Activated CD8-positive, alpha-beta T cell treated with anti-CD3 and anti-CD28 coated beads for 36 hours (primary cell): ENCODE measurements around the gene ZC2HC1B. TPM values are rescaled to one million over a fixed set of nuclear protein-coding genes. Genes with fewer than 3 reads are reported as not detected.

ENCODE experiments used
- ATAC-seq: fragments of 200-7000 bp; cut with Tn5 transposase; one replicate; pipeline ENCODE4 v1.10.0; 2021; ENCODE audit warnings: mild to moderate bottlenecking, moderate library complexity
- CTCF ChIA-PET: fragments of 350-600 bp; sonication (Branson Sonifier 250); formaldehyde crosslinking; loops from one replicate; lab custom pipeline; 2021; ENCODE audit warnings: antibody characterized with exemption; lab: Charles Lee
- POLR2A ChIA-PET: fragments of 350-600 bp; sonication (Branson Sonifier 250); formaldehyde crosslinking; loops from one replicate; lab custom pipeline; 2021; ENCODE audit warnings: antibody characterized with exemption; lab: Charles Lee
- DNase-seq: peaks from one replicate; pipeline ENCODE4 v3.0.0-alpha.2; 2020
- H3K27ac Mint-ChIP-seq: one replicate; pipeline ENCODE4 v1.8.0; 2021; ENCODE audit warnings: mild to moderate bottlenecking, mixed read lengths
- H3K27me3 Mint-ChIP-seq: one replicate; pipeline ENCODE4 v1.8.0; 2021; ENCODE audit warnings: mixed read lengths
- H3K36me3 Mint-ChIP-seq: one replicate; pipeline ENCODE4 v1.8.0; 2021; ENCODE audit warnings: low read depth, mixed read lengths
- H3K4me1 Mint-ChIP-seq: one replicate; pipeline ENCODE4 v1.8.0; 2021; ENCODE audit warnings: low read depth, mixed read lengths
- H3K4me3 Mint-ChIP-seq: one replicate; pipeline ENCODE4 v1.8.0; 2021; ENCODE audit warnings: mild to moderate bottlenecking, moderate library complexity, mixed read lengths
- H3K9me3 Mint-ChIP-seq: one replicate; pipeline ENCODE4 v1.8.0; 2021; ENCODE audit warnings: mixed read lengths
- intact Hi-C: fragments of 100-400 bp; cut with micrococcal nuclease; formaldehyde crosslinking; loops from one replicate; pipeline ENCODE4 v1.10.0; 2022
- total RNA-seq, 2 experiments: library from RNA; stranded (reverse); gene quantifications; one replicate each; pipeline ENCODE4 v1.2.3, GENCODE V29; 2021
- TF ChIP-seq, protein P1 (sequence below): fragments of 200-600 bp; IDR thresholded peaks from one replicate; pipeline ENCODE4 v1.8.0; 2022; ENCODE audit warnings: antibody characterized with exemption, mild to moderate bottlenecking

ZC2HC1B gene
- total RNA-seq, 2 experiments from 2014 or later, result not detected

DNA sequence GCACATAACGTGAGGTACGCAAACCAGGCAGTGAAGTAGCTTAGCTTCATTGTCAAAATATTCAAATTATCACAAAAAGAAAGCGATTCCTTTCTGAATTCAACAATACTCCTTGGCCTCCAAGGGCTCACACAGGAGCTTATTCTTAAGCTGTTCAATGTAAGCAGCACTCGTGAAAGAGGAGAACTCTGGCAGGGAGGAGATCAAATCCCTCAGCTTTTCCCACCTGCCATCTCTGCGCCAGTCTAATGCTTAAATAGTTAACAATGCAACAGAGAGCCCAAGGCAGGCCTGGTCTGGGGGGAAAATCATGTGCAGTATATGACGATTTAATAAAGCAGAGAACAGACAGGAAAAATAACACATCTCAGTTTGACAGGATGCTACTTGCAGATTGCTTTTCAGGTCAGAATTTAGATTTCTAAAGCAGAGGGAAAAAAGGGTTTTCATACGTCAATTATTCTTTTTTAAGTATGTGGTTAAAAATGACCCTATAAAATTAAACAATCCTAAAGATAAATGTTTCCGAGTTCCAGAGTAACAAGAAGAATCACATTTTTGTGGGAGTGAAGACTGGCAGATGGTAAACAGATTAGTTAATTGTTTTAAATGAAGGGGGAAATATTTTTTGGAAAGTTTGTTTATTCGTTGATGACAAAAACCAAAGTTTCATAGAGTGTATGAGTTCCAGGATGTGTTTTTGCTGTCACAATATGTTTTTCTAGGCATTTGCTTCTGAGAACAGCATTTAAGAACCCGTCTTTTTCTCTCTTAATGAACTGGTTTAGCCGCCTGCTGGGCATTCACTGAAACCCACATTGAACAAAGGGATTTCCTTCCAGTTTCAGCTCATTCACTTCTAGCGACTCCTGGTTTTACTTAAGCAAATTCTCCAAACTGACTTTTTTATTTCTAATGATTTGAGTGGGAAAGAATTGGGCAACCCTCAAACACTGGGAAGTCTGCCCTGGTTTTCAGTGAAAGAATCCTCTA is 97.9 kb downstream of the ZC2HC1B start:
- Mint-ChIP-seq H3K9me3 (no peaks in the 10 kb centered on the region), H3K27ac (no peak overlapping the region), H3K27me3 (no peaks in the 10 kb centered on the region), H3K4me1 (no peaks in the 10 kb centered on the region), H3K4me3 (no peak overlapping the region), H3K36me3 (no peaks in the 10 kb centered on the region)
- POLR2A ChIA-PET, result no interaction called here
- no peak for DNase-seq
- no peak for ATAC-seq
- intact Hi-C loops, result no loop called here
- CTCF ChIA-PET, result interaction anchor here (2.0 to 2.4 kb wide), 2 partner anchors 17 to 20 kb away, joined by 5 to 11 read pairs; no protein-coding TSS in a partner anchor
- TF ChIP-seq, protein P1, sequence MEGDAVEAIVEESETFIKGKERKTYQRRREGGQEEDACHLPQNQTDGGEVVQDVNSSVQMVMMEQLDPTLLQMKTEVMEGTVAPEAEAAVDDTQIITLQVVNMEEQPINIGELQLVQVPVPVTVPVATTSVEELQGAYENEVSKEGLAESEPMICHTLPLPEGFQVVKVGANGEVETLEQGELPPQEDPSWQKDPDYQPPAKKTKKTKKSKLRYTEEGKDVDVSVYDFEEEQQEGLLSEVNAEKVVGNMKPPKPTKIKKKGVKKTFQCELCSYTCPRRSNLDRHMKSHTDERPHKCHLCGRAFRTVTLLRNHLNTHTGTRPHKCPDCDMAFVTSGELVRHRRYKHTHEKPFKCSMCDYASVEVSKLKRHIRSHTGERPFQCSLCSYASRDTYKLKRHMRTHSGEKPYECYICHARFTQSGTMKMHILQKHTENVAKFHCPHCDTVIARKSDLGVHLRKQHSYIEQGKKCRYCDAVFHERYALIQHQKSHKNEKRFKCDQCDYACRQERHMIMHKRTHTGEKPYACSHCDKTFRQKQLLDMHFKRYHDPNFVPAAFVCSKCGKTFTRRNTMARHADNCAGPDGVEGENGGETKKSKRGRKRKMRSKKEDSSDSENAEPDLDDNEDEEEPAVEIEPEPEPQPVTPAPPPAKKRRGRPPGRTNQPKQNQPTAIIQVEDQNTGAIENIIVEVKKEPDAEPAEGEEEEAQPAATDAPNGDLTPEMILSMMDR, result no peak

DNA sequence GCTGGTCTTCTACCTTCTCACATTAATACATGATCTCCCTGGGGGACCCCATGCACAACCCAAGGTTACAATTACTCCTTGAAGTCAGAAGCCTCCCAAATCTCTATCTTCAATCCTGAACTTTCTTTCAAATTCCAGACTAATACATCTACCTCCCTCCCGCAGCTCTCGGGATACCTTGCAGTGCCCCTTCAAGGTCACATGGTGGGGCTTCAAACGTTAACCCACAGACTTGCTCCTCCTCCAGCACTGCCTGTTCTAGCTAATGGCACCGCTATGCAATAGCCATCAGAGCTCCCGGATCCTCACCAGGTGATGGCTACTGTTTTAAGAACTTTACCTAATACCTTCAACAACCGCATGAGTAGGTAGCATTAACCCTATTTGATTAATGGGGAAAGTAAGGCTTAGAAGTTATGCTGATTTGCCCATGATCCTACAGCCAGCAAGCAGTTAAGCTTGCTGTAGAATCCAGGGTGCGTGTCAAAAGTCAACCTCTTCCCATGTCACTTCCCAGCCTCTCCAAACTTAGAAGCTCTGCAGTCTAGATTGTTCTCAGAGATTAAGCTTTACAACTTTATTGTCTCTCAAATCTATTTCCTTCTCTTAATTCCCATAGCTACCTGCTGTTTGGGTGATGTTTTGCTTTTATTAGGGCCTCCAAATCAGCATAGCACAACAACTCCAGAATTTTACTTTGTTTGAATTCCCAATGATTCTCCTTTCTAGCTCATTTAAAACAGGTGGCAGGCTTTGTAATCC is 99.1 kb downstream of the ZC2HC1B start:
- ATAC-seq (no peak), DNase-seq (no peak)
- Mint-ChIP-seq H3K9me3 (no peaks in the 10 kb centered on the region), H3K27me3 (no peaks in the 10 kb centered on the region), H3K4me1 (no peaks in the 10 kb centered on the region), H3K4me3 (no peak overlapping the region), H3K36me3 (no peaks in the 10 kb centered on the region), H3K27ac (no peak overlapping the region)
- intact Hi-C loops, result no loop called here
- CTCF ChIA-PET, result interaction anchor here (0.8 to 2.0 kb wide), 4 partner anchors 12 to 31 kb away, joined by 3 to 11 read pairs (median 6); no protein-coding TSS in a partner anchor
- TF ChIP-seq, protein P1, result no peak
- POLR2A ChIA-PET, result no interaction called here

DNA sequence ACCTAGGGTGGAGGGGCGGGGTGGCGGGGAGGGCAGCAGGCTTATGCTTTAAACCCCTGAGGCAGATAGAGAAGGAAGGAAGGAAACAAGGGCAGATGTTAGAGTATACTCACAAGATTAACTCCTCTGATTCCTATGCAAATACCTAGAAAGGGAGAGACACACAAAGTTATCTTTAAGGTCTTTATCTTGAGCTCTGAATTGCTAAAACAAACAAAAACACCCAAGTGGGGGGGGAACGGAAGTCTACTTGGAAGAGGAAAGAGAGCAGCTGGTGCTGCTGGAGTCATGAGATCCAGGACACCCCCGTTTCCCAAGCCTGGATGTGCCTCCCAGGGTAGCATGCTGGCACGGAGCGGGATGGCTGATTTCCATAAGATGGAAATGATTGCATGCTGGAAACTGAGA is 100.4 kb downstream of the ZC2HC1B start:
- DNase-seq, result no peak
- no peaks in the 10 kb centered on the region for H3K36me3 Mint-ChIP-seq
- ChIA-PET POLR2A (no interaction called here), CTCF (interaction anchor here (2.0 kb wide), 1 partner anchor 23 kb away, joined by 11 read pairs; no protein-coding TSS in a partner anchor)
- no peak for ATAC-seq
- TF ChIP-seq, protein P1, result no peak
- H3K27me3 Mint-ChIP-seq, result no peaks in the 10 kb centered on the region
- intact Hi-C loops, result no loop called here
- no peak overlapping the region for H3K27ac Mint-ChIP-seq
- H3K4me3 Mint-ChIP-seq, result no peak overlapping the region
- H3K9me3 Mint-ChIP-seq, result no peaks in the 10 kb centered on the region
- H3K4me1 Mint-ChIP-seq, result no peaks in the 10 kb centered on the region

DNA sequence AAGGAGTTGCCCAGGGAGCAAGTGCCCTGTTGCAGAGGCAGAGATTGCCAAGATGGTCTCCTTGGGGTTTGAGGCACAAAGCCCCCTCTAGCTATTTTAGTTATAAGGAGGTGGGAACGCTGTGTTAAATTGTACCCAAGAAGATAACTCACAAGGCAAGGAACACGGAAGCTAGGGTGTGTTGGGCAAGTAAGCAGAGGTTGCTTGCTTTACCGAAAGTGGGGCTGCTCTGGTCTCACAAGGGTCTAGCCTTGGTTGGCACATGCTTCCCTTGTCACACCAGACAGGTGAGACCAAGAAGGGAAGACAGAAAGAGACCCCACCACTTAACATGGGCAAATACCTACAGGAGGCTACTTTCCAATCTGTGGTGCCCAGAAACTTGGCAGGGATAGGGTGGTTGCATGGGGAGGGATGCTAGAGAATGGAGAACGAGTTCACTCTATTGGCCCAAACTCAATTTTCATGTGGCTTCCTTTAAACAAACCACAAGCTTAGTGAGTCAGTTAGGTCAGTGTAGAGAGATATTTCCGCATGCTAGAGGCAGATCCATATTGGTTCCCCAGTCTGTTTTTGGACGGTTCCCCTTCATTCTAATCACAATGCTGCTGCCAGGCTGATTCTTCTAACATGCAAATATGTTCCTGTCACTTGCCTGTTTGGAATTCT is 101.4 kb downstream of the ZC2HC1B start:
- H3K27me3 Mint-ChIP-seq, result peaks cover 2% of the 10 kb centered on the region
- TF ChIP-seq, protein P1, result no peak
- ChIA-PET CTCF (interaction anchor here (1.2 to 1.3 kb wide), 2 partner anchors 12 to 25 kb away, joined by 3 to 5 read pairs; no protein-coding TSS in a partner anchor), POLR2A (no interaction called here)
- H3K36me3 Mint-ChIP-seq, result no peaks in the 10 kb centered on the region
- DNase-seq (no peak), ATAC-seq (no peak)
- intact Hi-C loops, result no loop called here
- no peaks in the 10 kb centered on the region for H3K4me1 Mint-ChIP-seq
- no peak overlapping the region for H3K4me3 Mint-ChIP-seq
- H3K27ac Mint-ChIP-seq, result no peak overlapping the region
- no peaks in the 10 kb centered on the region for H3K9me3 Mint-ChIP-seq
